ENCODE data around the gene SCT.

Gene SCT

GRCh38 chr11:643366-643765 lies 16.4 kb upstream of the SCT start:
- DNase-seq, result no peak

- DNase-seq, result no peak
Measured at GRCh38 chr11:641806-642370, 14.9 kb upstream of the SCT start.

- no peak for DNase-seq
Measured at GRCh38 chr11:640021-640706, 13.2 kb upstream of the SCT start.

GRCh38 chr11:639332-639955 lies 12.5 kb upstream of the SCT start:
- no peak for DNase-seq

- DNase-seq, result no peak
Measured at GRCh38 chr11:638631-639331, 11.8 kb upstream of the SCT start.

- DNase-seq, result no peak
Measured at GRCh38 chr11:637593-638521, 10.9 kb upstream of the SCT start.

- no peak for DNase-seq
Measured at GRCh38 chr11:637333-637592, 10.3 kb upstream of the SCT start.

- DNase-seq, result no peak
Measured at GRCh38 chr11:636511-637332, 9.7 kb upstream of the SCT start, which contains the start of gene DRD4. Gene DRD4 (plus strand): TSS chr11:637269. CDS start chr11:637305, 36 bp downstream.

- no peak for DNase-seq
Measured at GRCh38 chr11:635945-636510, 9.0 kb upstream of the SCT start.

- DNase-seq, result no peak
Measured at GRCh38 chr11:630871-631270, 3.9 kb upstream of the SCT start.

- DNase-seq, result peak; percentile 29
Measured at GRCh38 chr11:629237-629583, 2.2 kb upstream of the SCT start.

- DNase-seq, result no peak
Measured at GRCh38 chr11:628056-628455, 1.1 kb upstream of the SCT start.

GRCh38 chr11:627308-627576 lies 261 bp upstream of the SCT start:
- no peak for DNase-seq

- DNase-seq, result no peak
Measured at GRCh38 chr11:625636-626268, 1.2 kb downstream of the SCT start.

GRCh38 chr11:624705-625635 lies 2.0 kb downstream of the SCT start, which contains the start of gene CDHR5:
Gene CDHR5 (minus strand): TSS chr11:624955. CDS start chr11:624902, 53 bp downstream.
- DNase-seq, result no peak

- no peak for DNase-seq
Measured at GRCh38 chr11:623999-624704, 2.8 kb downstream of the SCT start.

GRCh38 chr11:623349-623869 lies 3.6 kb downstream of the SCT start:
- DNase-seq, result no peak

GRCh38 chr11:621838-622237 lies 5.1 kb downstream of the SCT start:
- no peak for DNase-seq

Data from CD4-positive, alpha-beta T cell treated with Interleukin-21 for 1 hour (primary cell).